ENCODE measurements around the gene PALLD. TPM values are rescaled to one million over a fixed set of nuclear protein-coding genes. Genes with fewer than 3 reads are reported as not detected.

PALLD gene
- total and polyA plus RNA-seq, 2 of the 8 experiments (the other 6 are each of a cell fraction or from before 2014, with no cell fraction given): 10.5 to 25.0 TPM

DNA sequence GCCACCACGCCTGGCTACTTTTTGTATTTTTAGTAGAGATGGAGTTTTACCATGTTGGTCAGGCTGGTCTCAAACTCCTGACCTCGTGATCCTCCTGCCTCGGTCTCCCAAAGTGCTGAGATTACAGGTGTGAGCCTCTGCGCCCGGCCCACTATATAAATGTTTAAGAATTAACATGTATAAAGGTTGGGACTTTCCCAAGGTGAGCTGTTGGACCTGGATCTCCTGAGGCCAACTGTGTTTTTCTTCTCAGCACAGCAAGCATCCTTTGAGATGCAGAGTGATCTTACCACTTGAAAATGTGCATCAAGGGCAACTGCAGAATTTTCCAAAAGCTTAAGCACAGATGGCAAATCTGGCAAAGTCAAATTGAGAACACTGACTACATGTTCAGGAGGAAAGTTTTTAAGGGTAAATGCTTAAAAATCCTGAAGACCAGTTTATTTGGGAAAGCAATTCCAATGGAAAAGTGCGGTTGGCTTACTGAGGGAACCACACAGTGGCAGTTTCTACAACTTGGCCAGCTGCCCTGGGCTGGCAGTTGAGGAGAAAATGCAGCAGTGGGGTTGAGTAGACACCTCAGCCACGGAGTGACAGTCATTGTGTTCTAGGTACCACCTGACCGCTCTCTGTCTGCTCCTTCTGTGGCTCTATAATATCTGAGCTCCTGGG, 344.3 kb downstream of the PALLD start:
- Histone ChIP-seq H3K4me3 (ENCODE audit: extremely low read depth in 1 of 4, insufficient read depth in 2 of 4, low read depth in 3 of 4, low read length in 4 of 4) (peak overlapping the region in 3 of 4 experiments; percentile 6 to 42 (median 14); a peak in 2 of 8 replicates), H3K23me2 (ENCODE audit: low read depth, low read length) (no peaks in the 10 kb centered on the region), H3K79me2 (ENCODE audit: control insufficient read depth in 1 of 2, insufficient read depth in 2 of 2, low read length in 2 of 2) (peaks cover 0 to 46% of the 10 kb centered on the region in 2 experiments; a peak in 2 of 4 replicates), H3K4me2 (ENCODE audit: insufficient read depth in 1 of 2, low read depth in 2 of 2, low read length in 2 of 2) (peak overlapping the region; percentile 16 to 62), H2BK5ac (ENCODE audit: low read depth, low read length) (peak overlapping the region; percentile 91), H2BK120ac (replicated peaks; ENCODE audit: low read depth, low read length) (no peak overlapping the region), H2AK5ac (ENCODE audit: low read depth, low read length) (no peak overlapping the region), H4K20me1 (replicated peaks in 1 of 2; ENCODE audit: control insufficient read depth in 1 of 2, insufficient read depth in 2 of 2, low read length in 2 of 2) (peaks cover 0 to 2% of the 10 kb centered on the region in 2 experiments), H3K27ac (ENCODE audit: low read depth, low read length) (peak overlapping the region; percentile 58; the same call in 1 of the 2 replicates), H3K56ac (replicated peaks; ENCODE audit: insufficient read length, low read depth, low read length) (no peak overlapping the region), H3K18ac (ENCODE audit: extremely low read depth, low read length) (peak overlapping the region; percentile 64), H4K5ac (ENCODE audit: insufficient read length, low read depth, low read length) (no peak overlapping the region), H3K4ac (replicated peaks; ENCODE audit: insufficient read length, low read depth, low read length) (no peak overlapping the region), H2BK15ac (ENCODE audit: low read length) (no peak overlapping the region), H2BK12ac (ENCODE audit: low read depth, low read length) (peak overlapping the region; percentile 55; the same call in 1 of the 2 replicates), H3K27me3 (replicated peaks in 1 of 4; ENCODE audit: control insufficient read depth in 3 of 4, extremely low read depth in 1 of 4, insufficient read depth in 3 of 4, low read length in 3 of 4) (no peaks in the 10 kb centered on the region), H3K9me3 (ENCODE audit: insufficient read depth in 2 of 2, low read depth in 1 of 2, low read length in 1 of 2) (no peaks in the 10 kb centered on the region; a peak in 1 of 4 replicates), H3K9ac (replicated peaks in 1 of 4; ENCODE audit: extremely low read depth in 1 of 4, low read depth in 3 of 4, low read length in 3 of 4) (no peak overlapping the region), H3K4me1 (replicated peaks in 1 of 4; ENCODE audit: control insufficient read depth in 3 of 4, insufficient read depth in 4 of 4, low read length in 3 of 4) (peaks cover 5 to 32% (median 18%) of the 10 kb centered on the region in 4 experiments), H2AFZ (ENCODE audit: low read length) (no peak overlapping the region), H3K14ac (ENCODE audit: insufficient read length) (no peak overlapping the region), H4K8ac (ENCODE audit: extremely low read depth, insufficient read depth, low read length) (no peak overlapping the region), H3K23ac (ENCODE audit: insufficient read length) (no peak overlapping the region), H2BK20ac (ENCODE audit: low read length) (peak overlapping the region; percentile 76), H4K91ac (replicated peaks; ENCODE audit: insufficient read length, low read length) (peak overlapping the region; percentile 12), H3K79me1 (ENCODE audit: low read depth, low read length) (no peaks in the 10 kb centered on the region), H3K36me3 (ENCODE audit: control insufficient read depth in 2 of 4, insufficient read depth in 4 of 4, low read length in 3 of 4) (0 out of 8 replicates have a peak, but pooled peaks cover 0 to 5% (median 0%) of the 10 kb centered on the region in 4 experiments)
- FAIRE-seq (peak; percentile 95), DNase-seq (ENCODE audit: low read depth in 1 of 2, low spot score in 2 of 2) (peak in 1 of 2 experiments; percentile 61)
- 36% methylated on average over 8 of the region's 8 CpGs; no CpG with 5 or more reads in 1 of the 2 experiments for WGBS, 2 experiments (ENCODE audit: extremely low coverage in 1 of 2, insufficient coverage in 1 of 2, insufficient read length in 1 of 2, insufficient replicate concordance in 2 of 2, low coverage in 1 of 2, low lambda C conversion rate in 2 of 2, missing lambda C conversion rate in 1 of 2)
- ChIA-PET POLR2A (ENCODE audit: partially characterized antibody) (interaction anchor here (0.6 to 3.9 kb wide), 7 partner anchors 9 to 37 kb away, joined by 3 to 32 read pairs (median 6); no protein-coding TSS in a partner anchor), CTCF (ENCODE audit: partially characterized antibody) (interaction anchor here (0.5 to 1.9 kb wide), 10 partner anchors 9 to 131 kb away, joined by 3 to 7 read pairs (median 3); no protein-coding TSS in a partner anchor)
- peak; percentile 75 to 88; a peak in 2 of 4 replicates for TF ChIP-seq HDAC2 (IDR thresholded peaks at IDR 0.05; ENCODE audit: borderline replicate concordance in 1 of 2, low read depth in 2 of 2, low read length in 2 of 2)
- no peak for TF ChIP-seq BRCA1 (IDR thresholded peaks at IDR 0.05; ENCODE audit: low read depth, low read length)
- no peak for TF ChIP-seq BACH1 (IDR thresholded peaks at IDR 0.05; ENCODE audit: low read length)
- TF ChIP-seq SRF (IDR thresholded peaks at IDR 0.05; ENCODE audit: low read depth, low read length): no peak
- TF ChIP-seq TAF1 (IDR thresholded peaks at IDR 0.05; ENCODE audit: low read depth, low read length): no peak
- TF ChIP-seq CREB1 (IDR thresholded peaks at IDR 0.05): no peak
- TF ChIP-seq NRF1 (IDR thresholded peaks at IDR 0.05; ENCODE audit: low read depth, low read length): no peak
- TF ChIP-seq TEAD4 (IDR thresholded peaks at IDR 0.05; ENCODE audit: low read depth, low read length): peak; percentile 54; the same call in 1 of the 2 replicates
- TF ChIP-seq, protein P1, sequence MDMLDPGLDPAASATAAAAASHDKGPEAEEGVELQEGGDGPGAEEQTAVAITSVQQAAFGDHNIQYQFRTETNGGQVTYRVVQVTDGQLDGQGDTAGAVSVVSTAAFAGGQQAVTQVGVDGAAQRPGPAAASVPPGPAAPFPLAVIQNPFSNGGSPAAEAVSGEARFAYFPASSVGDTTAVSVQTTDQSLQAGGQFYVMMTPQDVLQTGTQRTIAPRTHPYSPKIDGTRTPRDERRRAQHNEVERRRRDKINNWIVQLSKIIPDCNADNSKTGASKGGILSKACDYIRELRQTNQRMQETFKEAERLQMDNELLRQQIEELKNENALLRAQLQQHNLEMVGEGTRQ (IDR thresholded peaks at IDR 0.05; ENCODE audit: low read length): no peak
- peak; percentile 94; the same call in 1 of the 2 replicates for TF ChIP-seq TCF12 (IDR thresholded peaks at IDR 0.05; ENCODE audit: low read depth, low read length)
- peak; percentile 99 for TF ChIP-seq POU5F1 (IDR thresholded peaks at IDR 0.05; ENCODE audit: low read depth, low read length)

All from H1 (cell line).